HG02798 (cell line): ENCODE results near the gene RAB40C.

ENCODE experiments used
- ATAC-seq: cut with Tn5 transposase; IDR thresholded peaks from one replicate; pipeline ENCODE4 v1.9.1; 2021; ENCODE audit warnings: mild to moderate bottlenecking; ENCODE audit not compliant: unreplicated experiment, poor library complexity

The RAB40C gene

DNA sequence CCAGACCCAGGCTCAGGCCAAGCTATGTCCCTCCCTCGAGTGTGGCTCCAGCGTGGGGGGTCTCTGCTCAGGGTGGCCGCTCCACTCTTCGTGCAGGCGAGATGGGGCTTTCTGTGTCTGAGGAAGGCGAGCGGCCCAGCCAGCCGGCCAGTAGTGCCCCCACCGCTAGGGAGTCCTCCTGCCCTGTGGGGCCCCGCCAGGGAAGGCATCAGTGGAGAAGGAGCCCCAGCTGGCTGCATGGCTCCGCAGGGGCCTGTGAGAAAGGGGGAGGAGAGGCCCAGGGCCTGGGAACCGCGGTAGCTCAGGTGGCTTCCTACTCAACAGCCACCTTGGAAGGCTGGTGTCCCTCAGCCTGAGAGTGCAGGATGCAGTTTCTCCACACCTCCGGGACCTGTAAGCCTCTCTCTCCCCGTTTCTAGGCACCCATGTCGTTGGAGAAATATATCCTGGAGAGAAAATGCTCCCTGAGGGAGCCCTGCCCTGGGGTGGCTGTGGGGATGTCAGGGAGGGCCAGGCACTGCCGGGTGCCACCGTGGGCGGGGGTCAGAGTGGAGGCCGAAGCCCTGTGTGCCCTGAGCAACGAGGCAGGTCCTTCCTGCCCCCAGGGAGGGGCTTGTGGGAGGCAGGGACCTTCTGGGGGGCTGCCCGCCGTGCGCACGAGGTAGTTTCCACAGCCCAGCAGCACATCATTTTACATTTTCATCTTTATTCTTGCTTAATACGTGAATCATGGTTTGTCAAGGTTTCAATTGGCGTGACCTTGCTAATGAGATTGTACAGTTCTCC is 16.8 kb upstream of the RAB40C start:
- ATAC-seq: no peak

DNA sequence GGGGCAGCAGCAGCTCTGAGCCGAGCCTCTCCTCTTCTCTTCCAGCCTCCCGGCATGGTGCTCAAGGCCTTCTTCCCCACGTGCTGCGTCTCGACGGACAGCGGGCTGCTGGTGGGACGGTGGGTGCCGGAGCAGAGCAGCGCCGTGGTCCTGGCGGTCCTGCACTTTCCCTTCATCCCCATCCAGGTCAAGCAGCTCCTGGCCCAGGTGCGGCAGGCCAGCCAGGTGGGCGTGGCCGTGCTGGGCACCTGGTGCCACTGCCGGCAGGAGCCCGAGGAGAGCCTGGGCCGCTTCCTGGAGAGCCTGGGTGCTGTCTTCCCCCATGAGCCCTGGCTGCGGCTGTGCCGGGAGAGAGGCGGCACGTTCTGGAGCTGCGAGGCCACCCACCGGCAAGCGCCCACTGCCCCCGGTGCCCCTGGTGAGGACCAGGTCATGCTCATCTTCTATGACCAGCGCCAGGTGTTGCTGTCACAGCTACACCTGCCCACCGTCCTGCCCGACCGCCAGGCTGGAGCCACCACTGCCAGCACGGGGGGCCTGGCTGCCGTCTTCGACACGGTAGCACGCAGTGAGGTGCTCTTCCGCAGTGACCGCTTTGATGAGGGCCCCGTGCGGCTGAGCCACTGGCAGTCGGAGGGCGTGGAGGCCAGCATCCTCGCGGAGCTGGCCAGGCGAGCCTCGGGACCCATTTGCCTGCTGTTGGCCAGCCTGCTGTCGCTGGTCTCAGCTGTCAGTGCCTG is 15.7 kb upstream of the RAB40C start:
- no peak for ATAC-seq

DNA sequence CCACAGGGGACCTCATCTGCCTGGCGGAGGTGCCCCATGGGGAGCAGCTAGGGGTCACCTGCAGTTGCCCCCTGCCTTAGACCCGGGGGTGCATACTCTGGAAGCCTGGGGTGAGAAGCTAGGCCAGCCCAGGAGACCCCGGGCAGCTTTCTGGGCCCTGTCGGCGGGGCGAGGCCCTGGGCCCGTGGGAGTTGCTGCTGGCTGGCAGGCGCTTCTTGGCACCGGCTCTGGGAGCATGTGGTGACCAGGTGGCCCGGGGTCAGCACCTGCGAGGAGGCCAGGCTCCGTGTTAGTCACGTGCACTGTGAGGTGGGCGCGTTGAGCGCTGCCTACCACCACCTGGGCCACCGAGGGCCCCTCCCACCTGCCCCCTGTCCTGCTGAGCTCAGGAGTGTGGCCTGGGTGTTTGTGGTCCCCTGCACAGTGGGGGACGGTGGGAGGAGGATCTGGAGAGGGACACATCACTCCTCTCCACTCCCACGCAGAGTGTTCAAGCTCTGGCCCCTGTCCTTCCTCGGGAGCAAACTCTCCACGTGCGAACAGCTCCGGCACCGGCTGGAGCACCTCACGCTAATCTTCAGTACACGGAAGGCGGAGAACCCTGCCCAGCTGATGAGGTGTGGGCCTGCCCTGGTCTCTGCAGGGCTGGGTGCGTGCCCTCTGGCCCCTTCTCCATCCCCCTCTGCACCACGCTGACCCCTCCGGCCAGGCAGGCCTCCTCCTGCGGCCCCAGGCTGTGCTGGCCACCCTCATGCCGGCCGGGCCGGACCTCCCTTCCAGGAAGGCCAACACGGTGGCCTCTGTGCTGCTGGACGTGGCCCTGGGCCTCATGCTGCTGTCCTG is 14.3 kb upstream of the RAB40C start:
- no peak for ATAC-seq

DNA sequence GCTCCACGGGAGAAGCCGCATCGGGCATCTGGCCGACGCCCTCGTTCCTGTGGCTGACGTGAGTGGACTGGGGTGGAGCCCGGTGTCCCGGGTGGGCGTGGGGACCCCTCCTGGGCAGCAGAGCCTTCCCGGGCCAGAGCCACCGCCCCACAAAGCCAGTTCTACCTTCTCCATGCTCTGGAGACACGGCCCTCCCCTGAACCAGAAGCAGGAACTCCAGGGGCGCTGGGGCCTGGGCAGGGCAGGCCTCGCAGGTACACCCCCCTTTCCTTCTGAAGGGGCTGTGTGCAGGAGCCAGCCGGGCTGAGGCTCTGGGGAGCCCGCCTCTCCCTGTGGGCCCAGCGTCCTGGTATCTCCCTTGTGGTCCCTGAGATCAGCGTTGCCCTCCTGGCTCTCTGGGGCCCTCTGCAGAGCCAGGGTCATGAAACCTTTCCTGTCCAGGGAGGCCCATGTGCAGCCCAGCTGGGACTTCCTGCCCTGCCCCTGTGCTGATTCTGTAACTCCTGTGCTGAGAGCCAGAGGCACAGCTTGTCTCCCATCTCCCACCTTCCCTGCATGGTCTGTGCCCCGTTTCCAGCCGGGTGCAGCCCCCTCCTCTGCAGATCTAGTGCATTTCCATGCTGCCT is 13.6 kb upstream of the RAB40C start:
- no peak for ATAC-seq

DNA sequence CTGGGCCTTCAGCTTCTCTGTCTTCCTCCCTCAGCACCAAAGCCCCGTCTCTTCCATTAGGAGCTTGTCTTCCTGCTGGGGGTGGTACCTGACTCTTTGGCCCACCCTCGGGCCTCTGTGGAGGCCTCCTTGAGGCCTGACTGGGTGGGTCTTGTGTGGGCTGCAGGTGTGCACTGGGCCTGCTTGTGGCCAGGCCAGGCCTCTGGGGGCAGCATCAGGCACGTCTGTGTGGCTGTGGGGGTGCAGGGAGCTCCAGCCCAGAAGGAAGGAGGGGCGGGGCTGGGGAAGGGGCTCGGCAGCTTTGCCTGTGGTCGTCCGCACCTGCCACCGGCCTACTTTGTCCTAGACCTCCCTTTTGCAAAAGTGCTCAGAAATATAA is 13.1 kb upstream of the RAB40C start:
- ATAC-seq: no peak

- ATAC-seq: no peak
Measured at GRCh38 chr16:577796-578195, 12.1 kb upstream of the RAB40C start.

GRCh38 chr16:578232-578869 is 11.5 kb upstream of the RAB40C start:
- no peak for ATAC-seq

DNA sequence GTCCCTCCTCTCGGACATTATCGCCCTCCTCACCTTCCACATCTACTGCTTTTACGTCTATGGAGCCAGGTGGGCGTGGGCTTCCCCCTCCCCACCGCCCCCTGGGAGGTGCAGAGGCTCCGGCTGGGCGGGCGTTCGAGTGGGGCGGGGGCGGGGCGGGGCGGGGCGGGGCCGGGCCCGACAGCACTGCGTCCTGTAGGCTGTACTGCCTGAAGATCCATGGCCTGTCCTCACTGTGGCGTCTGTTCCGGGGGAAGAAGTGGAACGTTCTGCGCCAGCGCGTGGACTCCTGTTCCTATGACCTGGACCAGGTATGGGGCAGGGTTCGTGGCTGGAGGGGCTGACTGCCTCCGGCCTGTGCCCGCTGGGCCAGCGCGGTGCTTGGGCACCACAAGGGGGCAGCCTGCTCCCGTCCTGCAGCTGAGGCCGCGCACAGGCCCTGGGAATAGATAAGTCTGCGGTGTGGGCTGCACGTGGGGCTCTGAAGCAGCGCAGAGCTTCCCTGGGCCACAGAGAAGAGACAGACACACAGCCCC is 10.9 kb upstream of the RAB40C start:
- no peak for ATAC-seq

GRCh38 chr16:580141-580945 is 9.5 kb upstream of the RAB40C start:
- no peak for ATAC-seq

- no peak for ATAC-seq
Measured at GRCh38 chr16:580946-581498, 8.8 kb upstream of the RAB40C start.

- no peak for ATAC-seq
Measured at GRCh38 chr16:582218-582613, 7.7 kb upstream of the RAB40C start.

DNA sequence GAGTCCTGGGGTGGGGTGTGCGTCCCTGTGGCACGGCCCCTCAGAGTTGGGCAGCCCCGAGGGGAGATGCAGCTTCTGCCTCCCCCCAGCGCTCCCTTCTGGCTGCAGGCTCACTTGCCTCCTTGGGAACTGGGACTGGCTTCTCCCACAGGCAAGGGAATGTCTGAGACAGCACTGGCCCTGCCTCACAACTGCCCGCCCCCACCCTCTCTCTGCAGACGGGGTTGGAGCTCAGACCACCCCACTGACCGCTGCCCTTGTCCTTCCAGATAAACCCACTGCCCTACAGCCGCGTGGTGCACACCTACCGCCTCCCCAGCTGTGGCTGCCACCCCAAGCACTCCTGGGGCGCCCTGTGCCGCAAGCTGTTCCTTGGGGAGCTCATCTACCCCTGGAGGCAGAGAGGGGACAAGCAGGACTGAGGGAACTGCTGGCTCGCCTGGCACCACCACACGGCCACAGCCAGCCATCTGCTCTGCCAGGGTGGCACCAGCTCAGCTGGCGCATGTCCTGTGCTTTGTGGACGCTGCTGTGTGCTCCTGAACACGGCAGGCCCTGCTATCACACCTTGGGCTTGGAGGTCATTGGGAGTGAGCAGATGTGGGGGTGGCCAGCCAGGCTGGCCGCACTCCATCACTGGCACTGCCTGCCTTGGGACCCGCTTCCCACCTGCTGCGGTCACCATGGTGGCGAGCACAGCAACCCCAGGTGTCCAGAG is 7.1 kb upstream of the RAB40C start:
- no peak for ATAC-seq

DNA sequence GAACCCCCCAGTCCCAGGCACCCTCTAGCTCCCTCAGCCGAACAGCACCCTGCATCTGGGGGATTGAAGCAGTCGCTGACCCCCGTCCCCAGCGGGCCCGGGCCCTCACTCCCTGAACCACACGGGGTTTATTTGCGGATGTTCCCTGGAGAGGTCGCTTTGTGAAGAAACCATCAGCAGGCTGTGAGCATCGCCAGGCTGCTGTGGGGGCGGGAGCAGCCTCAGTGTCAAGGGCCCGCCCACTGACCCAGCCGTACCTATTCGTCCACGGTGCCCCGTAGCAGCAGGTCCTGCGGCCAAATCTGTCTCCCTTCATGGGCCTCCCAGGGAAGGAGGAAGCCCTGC is 6.4 kb upstream of the RAB40C start:
- no peak for ATAC-seq

- ATAC-seq: no peak
Measured at GRCh38 chr16:583815-584591, 5.9 kb upstream of the RAB40C start.

DNA sequence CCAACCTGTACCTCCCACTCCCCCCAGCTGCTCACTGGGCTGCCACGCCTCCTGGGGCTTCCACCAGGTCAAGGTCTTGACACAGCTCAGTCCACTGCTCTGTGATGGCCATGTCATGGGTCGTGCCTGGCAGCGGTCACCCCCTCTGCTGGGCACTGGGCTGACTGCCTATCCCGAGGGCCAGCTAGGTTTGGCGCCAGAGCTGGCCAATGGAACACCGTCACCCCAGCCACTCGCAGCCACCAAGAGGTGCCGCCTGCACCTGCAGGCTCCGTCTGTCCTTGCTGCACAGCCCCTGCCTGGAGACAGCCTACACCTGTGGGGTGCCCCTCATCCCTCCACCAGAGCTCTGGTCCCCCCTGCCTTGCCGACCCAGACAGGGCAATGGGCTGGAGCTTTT is 4.5 kb upstream of the RAB40C start:
- no peak for ATAC-seq

- no peak for ATAC-seq
Measured at GRCh38 chr16:586047-586644, 3.7 kb upstream of the RAB40C start.
